Liver (tissue), 9 donors: Measurements from ENCODE around the gene PIAS1. TPM values are rescaled to one million over a fixed set of nuclear protein-coding genes. Genes with fewer than 3 reads are reported as not detected.

Source experiments
- DNase-seq: peaks from one replicate; pipeline ENCODE4 v3.0.0-alpha.2; 2017; ENCODE audit warnings: low spot score
- H3K27ac ChIP-seq, 2 donors: one replicate each; pipeline ENCODE4 v1.7.0; 2013; ENCODE audit warnings: inconsistent platforms in 2 of 2, low read length in 2 of 2, control low read depth in 1 of 2, low read depth in 1 of 2, mild to moderate bottlenecking in 1 of 2
- H3K27me3 ChIP-seq, 4 donors: one replicate each; pipeline versions ENCODE4 v1.6.1 to v1.7.0; 2013; ENCODE audit warnings: low read length in 3 of 4, inconsistent platforms in 1 of 4, mild to moderate bottlenecking in 1 of 4, moderate library complexity in 1 of 4; ENCODE audit not compliant: control insufficient read depth in 4 of 4, insufficient read depth in 4 of 4
- H3K36me3 ChIP-seq, 4 donors: one replicate each; pipeline versions ENCODE4 v1.6.1 to v1.7.0; 2013; ENCODE audit warnings: low read length in 3 of 4, mild to moderate bottlenecking in 3 of 4, low read depth in 1 of 4, moderate library complexity in 1 of 4; ENCODE audit not compliant: control insufficient read depth in 4 of 4, insufficient read depth in 3 of 4
- H3K4me1 ChIP-seq, 4 donors: one replicate each; pipeline versions ENCODE4 v1.6.1 to v1.7.0; 2013; ENCODE audit warnings: low read length in 3 of 4, mild to moderate bottlenecking in 3 of 4, moderate library complexity in 1 of 4; ENCODE audit not compliant: control insufficient read depth in 4 of 4, insufficient read depth in 4 of 4
- H3K4me3 ChIP-seq, 3 donors: one replicate each; pipeline versions ENCODE4 v1.6.1 to v1.7.0; 2013; ENCODE audit warnings: low read length in 3 of 3, control low read depth in 1 of 3, low read depth in 1 of 3, mild to moderate bottlenecking in 1 of 3
- H3K9ac ChIP-seq, 2 donors: one replicate each; pipeline ENCODE4 v1.7.0; 2013; ENCODE audit warnings: low read length in 2 of 2, mild to moderate bottlenecking in 2 of 2, moderate library complexity in 2 of 2, control low read depth in 1 of 2, low read depth in 1 of 2
- H3K9me3 ChIP-seq, 4 donors: one replicate each; pipeline versions ENCODE4 v1.6.1 to v1.7.0; 2013; ENCODE audit warnings: low read length in 3 of 4; ENCODE audit not compliant: control insufficient read depth in 4 of 4
- EGR1 ChIP-seq, 2 donors: IDR thresholded peaks; 2 replicates each; pipeline ENCODE4 v1.6.1; 2016 to 2018; ENCODE audit warnings: antibody characterized with exemption in 2 of 2, low read depth in 2 of 2
- FOXA1 ChIP-seq: IDR thresholded peaks from 2 replicates; pipeline ENCODE4 v1.6.1; 2016; ENCODE audit warnings: antibody characterized with exemption
- FOXA2 ChIP-seq: IDR thresholded peaks from 2 replicates; pipeline ENCODE4 v1.6.1; 2016; ENCODE audit warnings: antibody characterized with exemption
- GABPA ChIP-seq, 2 donors: IDR thresholded peaks in 1 of 2; conservative IDR thresholded peaks in 1 of 2; 2 replicates each; pipeline ENCODE4 v1.6.1; 2016; ENCODE audit warnings: antibody characterized with exemption in 2 of 2, mild to moderate bottlenecking in 1 of 2, moderate library complexity in 1 of 2
- HNF4A ChIP-seq, 2 donors: conservative IDR thresholded peaks; 2 replicates each; pipeline ENCODE4 v1.6.1; 2016; ENCODE audit warnings: antibody characterized with exemption in 2 of 2, mild to moderate bottlenecking in 2 of 2
- HNF4G ChIP-seq: IDR thresholded peaks from 2 replicates; pipeline ENCODE4 v1.6.1; 2016; ENCODE audit warnings: antibody characterized with exemption
- JUND ChIP-seq, 2 donors: IDR thresholded peaks; 2 replicates each; pipeline ENCODE4 v1.6.1; 2016; ENCODE audit warnings: antibody characterized with exemption in 2 of 2
- NR2F2 ChIP-seq: IDR thresholded peaks from 2 replicates; pipeline ENCODE4 v1.6.1; 2016; ENCODE audit warnings: antibody characterized with exemption
- RAD21 ChIP-seq, 2 donors: IDR thresholded peaks; 2 replicates each; pipeline ENCODE4 v1.6.1; 2016; ENCODE audit warnings: antibody characterized with exemption in 2 of 2, mild to moderate bottlenecking in 2 of 2
- RXRA ChIP-seq, 2 donors: IDR thresholded peaks; 2 replicates each; pipeline ENCODE4 v1.6.1; 2017 to 2018; ENCODE audit warnings: antibody characterized with exemption in 2 of 2, mild to moderate bottlenecking in 1 of 2
- SP1 ChIP-seq: IDR thresholded peaks from 2 replicates; pipeline ENCODE4 v1.6.1; 2018; ENCODE audit warnings: antibody characterized with exemption, mild to moderate bottlenecking
- TAF1 ChIP-seq: conservative IDR thresholded peaks from 2 replicates; pipeline ENCODE4 v1.6.1; 2016; ENCODE audit warnings: antibody characterized with exemption, mild to moderate bottlenecking
- YY1 ChIP-seq: IDR thresholded peaks from 2 replicates; pipeline ENCODE4 v1.6.1; 2016; ENCODE audit warnings: antibody characterized with exemption, mild to moderate bottlenecking
- WGBS: extraction: QIAGEN DNeasy Blood & Tissue Kit; methylation state at CpG from one replicate; pipeline ENCODE4 v1.1.7; 2013; 5-methylcytosine and 5-hydroxymethylcytosine counted together
- polyA plus RNA-seq, 2 donors: library from polyadenylated mRNA; stranded (reverse) in 1 of 2; unstranded in 1 of 2; fragments of 200-250 nt in 1 of 2; fragments of >200 nt in 1 of 2; fragmentation: Nextera tagmentation in 1 of 2; extraction: Ambion mirVana in 1 of 2; gene quantifications; one replicate each; pipeline versions ENCODE4 v1.2.1 to v1.2.3, GENCODE V29; 2013 to 2015
- total RNA-seq, 2 donors: library from RNA; depleted of rRNA; stranded (reverse); fragments of >200 nt; gene quantifications; one replicate each; pipeline ENCODE4 v1.2.3, GENCODE V29; 2014
- TF ChIP-seq, protein P1 (sequence below): IDR thresholded peaks from 2 replicates; pipeline ENCODE4 v1.6.1; 2016; ENCODE audit warnings: antibody characterized with exemption
- TF ChIP-seq, protein P2 (sequence below): IDR thresholded peaks from 2 replicates; pipeline ENCODE4 v1.6.1; 2016; ENCODE audit warnings: antibody characterized with exemption
- TF ChIP-seq, protein P3 (sequence below): IDR thresholded peaks from 2 replicates; pipeline ENCODE4 v1.6.1; 2016; ENCODE audit warnings: antibody characterized with exemption, mild to moderate bottlenecking
- donor health status: healthy.
- donor health status: healthy.
- donor health status: healthy.
- donor health status: healthy.
- donor health status: healthy.

PIAS1 gene
- total and polyA plus RNA-seq, 4 donors = 5.6 to 18.8 (median 13.2) TPM

DNA sequence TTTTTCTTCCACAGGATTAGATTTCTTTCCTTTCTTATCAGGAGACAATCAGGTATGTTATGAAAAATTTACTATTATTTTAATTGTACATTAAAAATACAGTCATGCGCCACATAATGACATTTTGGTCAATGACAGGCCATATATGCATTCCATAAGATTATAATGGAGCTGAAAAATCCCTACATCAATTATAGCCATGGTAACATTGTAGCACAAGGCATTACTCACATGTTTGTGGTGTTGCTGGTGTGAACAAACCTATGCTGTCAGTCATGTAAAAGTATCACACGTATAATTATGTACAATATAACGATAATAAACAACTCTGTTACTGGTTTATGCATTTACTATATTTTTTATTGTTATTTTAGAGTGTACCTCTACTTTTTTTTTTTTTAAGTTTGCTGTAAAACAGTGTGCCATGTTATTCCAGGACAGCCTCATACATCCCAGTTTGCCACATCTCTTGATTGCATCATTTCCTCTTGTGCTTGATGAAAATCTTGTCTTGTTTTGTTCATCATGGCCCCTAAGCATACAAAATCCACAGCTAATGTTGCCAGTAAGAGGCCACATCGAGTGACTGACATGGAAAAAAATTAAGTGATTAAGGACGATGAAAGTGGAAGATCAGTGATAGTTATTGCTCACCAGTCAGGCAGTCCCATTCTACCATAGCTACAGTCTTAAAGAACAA lies 129.7 kb downstream of the PIAS1 start:
- Histone ChIP-seq H3K36me3 (peaks cover 1 to 30% (median 26%) of the 10 kb centered on the region in 4 donors), H3K4me3 (no peak overlapping the region), H3K27ac (no peak overlapping the region), H3K27me3 (no peaks in the 10 kb centered on the region), H3K9me3 (no peaks in the 10 kb centered on the region), H3K9ac (no peak overlapping the region), H3K4me1 (peaks cover 0 to 21% (median 13%) of the 10 kb centered on the region in 4 donors)
- TF ChIP-seq NR2F2 (no peak), FOXA2 (no peak), FOXA1 (no peak), HNF4G (no peak), RXRA (IDR thresholded peaks at IDR 0.05) (no peak), HNF4A (conservative IDR thresholded peaks at IDR 0.05) (no peak), EGR1 (IDR thresholded peaks at IDR 0.05; ENCODE audit: low read depth in 2 of 2) (no peak), RAD21 (IDR thresholded peaks at IDR 0.05) (no peak), JUND (IDR thresholded peaks at IDR 0.05) (no peak), GABPA (IDR thresholded peaks at IDR 0.05 in 1 of 2, conservative IDR thresholded peaks at IDR 0.05 in 1 of 2) (no peak), SP1 (no peak)
- TF ChIP-seq, protein P1, sequence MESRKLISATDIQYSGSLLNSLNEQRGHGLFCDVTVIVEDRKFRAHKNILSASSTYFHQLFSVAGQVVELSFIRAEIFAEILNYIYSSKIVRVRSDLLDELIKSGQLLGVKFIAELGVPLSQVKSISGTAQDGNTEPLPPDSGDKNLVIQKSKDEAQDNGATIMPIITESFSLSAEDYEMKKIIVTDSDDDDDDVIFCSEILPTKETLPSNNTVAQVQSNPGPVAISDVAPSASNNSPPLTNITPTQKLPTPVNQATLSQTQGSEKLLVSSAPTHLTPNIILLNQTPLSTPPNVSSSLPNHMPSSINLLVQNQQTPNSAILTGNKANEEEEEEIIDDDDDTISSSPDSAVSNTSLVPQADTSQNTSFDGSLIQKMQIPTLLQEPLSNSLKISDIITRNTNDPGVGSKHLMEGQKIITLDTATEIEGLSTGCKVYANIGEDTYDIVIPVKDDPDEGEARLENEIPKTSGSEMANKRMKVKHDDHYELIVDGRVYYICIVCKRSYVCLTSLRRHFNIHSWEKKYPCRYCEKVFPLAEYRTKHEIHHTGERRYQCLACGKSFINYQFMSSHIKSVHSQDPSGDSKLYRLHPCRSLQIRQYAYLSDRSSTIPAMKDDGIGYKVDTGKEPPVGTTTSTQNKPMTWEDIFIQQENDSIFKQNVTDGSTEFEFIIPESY = no peak
- TF ChIP-seq, protein P2, sequence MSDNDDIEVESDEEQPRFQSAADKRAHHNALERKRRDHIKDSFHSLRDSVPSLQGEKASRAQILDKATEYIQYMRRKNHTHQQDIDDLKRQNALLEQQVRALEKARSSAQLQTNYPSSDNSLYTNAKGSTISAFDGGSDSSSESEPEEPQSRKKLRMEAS = no peak
- TF ChIP-seq, protein P3, sequence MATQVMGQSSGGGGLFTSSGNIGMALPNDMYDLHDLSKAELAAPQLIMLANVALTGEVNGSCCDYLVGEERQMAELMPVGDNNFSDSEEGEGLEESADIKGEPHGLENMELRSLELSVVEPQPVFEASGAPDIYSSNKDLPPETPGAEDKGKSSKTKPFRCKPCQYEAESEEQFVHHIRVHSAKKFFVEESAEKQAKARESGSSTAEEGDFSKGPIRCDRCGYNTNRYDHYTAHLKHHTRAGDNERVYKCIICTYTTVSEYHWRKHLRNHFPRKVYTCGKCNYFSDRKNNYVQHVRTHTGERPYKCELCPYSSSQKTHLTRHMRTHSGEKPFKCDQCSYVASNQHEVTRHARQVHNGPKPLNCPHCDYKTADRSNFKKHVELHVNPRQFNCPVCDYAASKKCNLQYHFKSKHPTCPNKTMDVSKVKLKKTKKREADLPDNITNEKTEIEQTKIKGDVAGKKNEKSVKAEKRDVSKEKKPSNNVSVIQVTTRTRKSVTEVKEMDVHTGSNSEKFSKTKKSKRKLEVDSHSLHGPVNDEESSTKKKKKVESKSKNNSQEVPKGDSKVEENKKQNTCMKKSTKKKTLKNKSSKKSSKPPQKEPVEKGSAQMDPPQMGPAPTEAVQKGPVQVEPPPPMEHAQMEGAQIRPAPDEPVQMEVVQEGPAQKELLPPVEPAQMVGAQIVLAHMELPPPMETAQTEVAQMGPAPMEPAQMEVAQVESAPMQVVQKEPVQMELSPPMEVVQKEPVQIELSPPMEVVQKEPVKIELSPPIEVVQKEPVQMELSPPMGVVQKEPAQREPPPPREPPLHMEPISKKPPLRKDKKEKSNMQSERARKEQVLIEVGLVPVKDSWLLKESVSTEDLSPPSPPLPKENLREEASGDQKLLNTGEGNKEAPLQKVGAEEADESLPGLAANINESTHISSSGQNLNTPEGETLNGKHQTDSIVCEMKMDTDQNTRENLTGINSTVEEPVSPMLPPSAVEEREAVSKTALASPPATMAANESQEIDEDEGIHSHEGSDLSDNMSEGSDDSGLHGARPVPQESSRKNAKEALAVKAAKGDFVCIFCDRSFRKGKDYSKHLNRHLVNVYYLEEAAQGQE = no peak
- WGBS = 96% methylated on average over 5 of the region's 5 CpGs
- no peak for DNase-seq

DNA sequence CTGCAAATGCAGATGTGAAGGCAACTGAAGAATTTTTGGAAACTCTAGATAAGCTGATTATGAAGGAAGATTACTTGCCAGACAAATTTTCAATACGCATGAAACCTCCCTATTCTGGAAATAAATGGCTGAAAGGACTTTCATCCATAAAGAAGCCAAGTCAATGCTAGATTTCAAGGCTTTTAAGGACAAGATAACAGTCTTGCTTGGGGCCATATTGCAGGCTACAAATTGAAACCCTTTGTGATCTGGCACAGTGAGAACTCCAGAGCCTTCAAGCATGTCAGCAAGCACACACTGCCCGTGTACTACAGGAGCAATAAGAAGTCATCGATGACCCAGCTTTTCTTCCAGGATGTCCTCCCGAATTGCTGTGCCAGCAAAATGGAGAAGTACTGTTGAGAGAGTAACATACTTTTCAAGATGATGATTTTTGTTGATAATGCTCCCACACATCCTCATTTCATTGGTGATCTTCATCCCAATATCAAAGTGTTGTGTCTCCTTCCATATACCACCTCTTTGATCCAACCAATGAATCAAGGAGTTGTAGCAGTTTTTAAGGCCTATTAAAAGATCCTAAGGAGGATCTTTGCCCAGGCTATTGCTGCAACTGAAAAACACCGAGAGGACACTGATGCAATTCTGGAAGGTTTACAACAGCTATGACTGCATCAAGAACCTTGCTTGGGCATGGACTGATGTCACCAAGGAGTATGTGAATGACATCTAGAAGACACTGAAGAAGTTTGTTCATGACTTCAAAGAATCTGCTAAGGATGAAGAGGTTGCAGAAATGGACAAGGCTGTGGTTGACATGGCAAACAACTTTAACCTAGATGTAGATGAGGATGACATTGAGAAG lies 130.7 kb downstream of the PIAS1 start:
- Histone ChIP-seq H3K9ac (no peak overlapping the region), H3K4me1 (peaks cover 0 to 21% (median 13%) of the 10 kb centered on the region in 4 donors), H3K9me3 (no peaks in the 10 kb centered on the region), H3K36me3 (peaks cover 1 to 29% (median 26%) of the 10 kb centered on the region in 4 donors), H3K27me3 (no peaks in the 10 kb centered on the region), H3K4me3 (no peak overlapping the region), H3K27ac (no peak overlapping the region)
- WGBS = 81% methylated on average over 5 of the region's 5 CpGs
- no peak for DNase-seq
- TF ChIP-seq GABPA (IDR thresholded peaks at IDR 0.05 in 1 of 2, conservative IDR thresholded peaks at IDR 0.05 in 1 of 2) = no peak
- no peak for TF ChIP-seq YY1
- no peak for TF ChIP-seq FOXA2
- TF ChIP-seq TAF1 = no peak
